ENCODE results near the gene GFRA1.
"Not testable (repeated sequence)": the region's sequence is repeated elsewhere in the genome, so short reads cannot be mapped to it uniquely, and the experiment has no call there.

GFRA1 gene

GRCh38 chr10:116201670-116202430, 71.2 kb downstream of the GFRA1 start:
- DNase-seq = peak in 1 of 51 donors; percentile 8

GRCh38 chr10:116201011-116201410, 72.0 kb downstream of the GFRA1 start:
- DNase-seq = no peak

- no peak for DNase-seq
Observed at GRCh38 chr10:116198676-116199035, 74.3 kb downstream of the GFRA1 start.

- no peak for DNase-seq
Observed at GRCh38 chr10:116197946-116198675, 74.9 kb downstream of the GFRA1 start.

GRCh38 chr10:116195583-116195982, 77.4 kb downstream of the GFRA1 start:
- no peak for DNase-seq

- no peak for DNase-seq
Observed at GRCh38 chr10:116195039-116195438, 78.0 kb downstream of the GFRA1 start.

- DNase-seq = no peak
Observed at GRCh38 chr10:116194061-116194460, 78.9 kb downstream of the GFRA1 start.

GRCh38 chr10:116190883-116191282, 82.1 kb downstream of the GFRA1 start:
- DNase-seq = no peak

- DNase-seq = no peak
Observed at GRCh38 chr10:116186273-116186672, 86.7 kb downstream of the GFRA1 start.

GRCh38 chr10:116185199-116185867, 87.7 kb downstream of the GFRA1 start:
- no peak for DNase-seq

GRCh38 chr10:116184512-116184794, 88.6 kb downstream of the GFRA1 start:
- no peak for DNase-seq

- no peak for DNase-seq
Observed at GRCh38 chr10:116183733-116184511, 89.1 kb downstream of the GFRA1 start.

- no peak for DNase-seq
Observed at GRCh38 chr10:116182426-116182825, 90.6 kb downstream of the GFRA1 start.

GRCh38 chr10:116178086-116178605, 94.9 kb downstream of the GFRA1 start:
- DNase-seq = no peak

GRCh38 chr10:116175231-116175630, 97.8 kb downstream of the GFRA1 start:
- DNase-seq = no peak

GRCh38 chr10:116171505-116171904, 101.5 kb downstream of the GFRA1 start:
- no peak for DNase-seq

GRCh38 chr10:116170815-116171250, 102.2 kb downstream of the GFRA1 start:
- DNase-seq = no peak

GRCh38 chr10:116169782-116170445, 103.1 kb downstream of the GFRA1 start:
- no peak for DNase-seq

- no peak for DNase-seq
Observed at GRCh38 chr10:116168745-116169144, 104.3 kb downstream of the GFRA1 start.

GRCh38 chr10:116168329-116168728, 104.7 kb downstream of the GFRA1 start:
- no peak for DNase-seq

GRCh38 chr10:116165941-116166340, 107.1 kb downstream of the GFRA1 start:
- not testable (repeated sequence) for DNase-seq

Data from hypothalamus (tissue), 51 donors.